H1 (cell line): ENCODE measurements around the gene NINJ2.

ENCODE experiments used
- CTCF ChIP-seq, 3 experiments: IDR thresholded peaks; 1 replicate in 2 of 3; 2 replicates in 1 of 3; pipeline versions ENCODE4 v1.5.1 to v1.6.1; 2011; ENCODE audit warnings: low read length in 3 of 3, mild to moderate bottlenecking in 3 of 3, inconsistent platforms in 2 of 3, low read depth in 1 of 3, moderate library complexity in 1 of 3; ENCODE audit not compliant: insufficient read depth in 1 of 3; ENCODE audit errors: control extremely low read depth in 1 of 3
- POLR2A ChIP-seq, 2 experiments: IDR thresholded peaks; 1 replicate in 1 of 2; 2 replicates in 1 of 2; pipeline ENCODE4 v1.6.1; 2011; ENCODE audit warnings: low read depth in 2 of 2, low read length in 2 of 2, mild to moderate bottlenecking in 2 of 2; ENCODE audit errors: control extremely low read depth in 1 of 2
- SUZ12 ChIP-seq: fragments of 200-600 bp; sonication (generic); IDR thresholded peaks from 2 replicates; pipeline ENCODE4 v1.6.1; 2012; ENCODE audit warnings: mild to moderate bottlenecking, inconsistent platforms, low read length, moderate library complexity, mixed read lengths

- TF ChIP-seq POLR2A (IDR thresholded peaks at IDR 0.05; ENCODE audit: control extremely low read depth in 1 of 2, low read depth in 2 of 2, low read length in 2 of 2) (no peak), SUZ12 (no peak), CTCF (IDR thresholded peaks at IDR 0.05; ENCODE audit: control extremely low read depth in 1 of 3, insufficient read depth in 1 of 3, low read depth in 1 of 3, low read length in 3 of 3) (no peak)
Observed at GRCh38 chr12:571795-572531, 91.3 kb downstream of the NINJ2 start.
